HG02981 (cell line): ENCODE measurements around the gene ELAC2.
A peak's percentile ranks its signal among the peaks of the same experiment; 100 is the strongest.

Source experiments
- ATAC-seq: cut with Tn5 transposase; IDR thresholded peaks from one replicate; pipeline ENCODE4 v1.9.1; 2021; ENCODE audit warnings: mild to moderate bottlenecking, moderate library complexity; ENCODE audit not compliant: unreplicated experiment

ELAC2 gene

GRCh38 chr17:13017655-13018459 is at the start of gene ELAC2:
TSS of gene ELAC2 (minus strand) at chr17:13018027. CDS start at chr17:13017947, 80 bp downstream.
- ATAC-seq, result peak; percentile 96

GRCh38 chr17:13065032-13065431 is 47.2 kb upstream of the ELAC2 start:
- no peak for ATAC-seq

- no peak for ATAC-seq
Measured at GRCh38 chr17:13055131-13055530, 37.3 kb upstream of the ELAC2 start.

GRCh38 chr17:13054666-13055065 is 36.8 kb upstream of the ELAC2 start:
- no peak for ATAC-seq

GRCh38 chr17:13051915-13052314 is 34.1 kb upstream of the ELAC2 start:
- ATAC-seq, result no peak

- ATAC-seq, result no peak
Measured at GRCh38 chr17:13047011-13047606, 29.3 kb upstream of the ELAC2 start.

GRCh38 chr17:13046361-13046760 is 28.5 kb upstream of the ELAC2 start:
- ATAC-seq, result no peak

GRCh38 chr17:13044572-13045065 is 26.8 kb upstream of the ELAC2 start:
- no peak for ATAC-seq

GRCh38 chr17:13038931-13039665 is 21.3 kb upstream of the ELAC2 start:
- ATAC-seq, result no peak

GRCh38 chr17:13036751-13037150 is 18.9 kb upstream of the ELAC2 start:
- no peak for ATAC-seq

- ATAC-seq, result no peak
Measured at GRCh38 chr17:13035420-13035819, 17.6 kb upstream of the ELAC2 start.

- no peak for ATAC-seq
Measured at GRCh38 chr17:13031718-13032350, 14.0 kb upstream of the ELAC2 start.

- ATAC-seq, result no peak
Measured at GRCh38 chr17:13030459-13031300, 12.9 kb upstream of the ELAC2 start.

GRCh38 chr17:13030056-13030455 is 12.2 kb upstream of the ELAC2 start:
- ATAC-seq, result no peak

- ATAC-seq, result no peak
Measured at GRCh38 chr17:13029340-13029739, 11.5 kb upstream of the ELAC2 start.

- ATAC-seq, result no peak
Measured at GRCh38 chr17:13027246-13027645, 9.4 kb upstream of the ELAC2 start.

- ATAC-seq, result no peak
Measured at GRCh38 chr17:13025687-13026086, 7.9 kb upstream of the ELAC2 start.

GRCh38 chr17:13025258-13025627 is 7.4 kb upstream of the ELAC2 start:
- ATAC-seq, result no peak

GRCh38 chr17:13024526-13025257 is 6.9 kb upstream of the ELAC2 start:
- peak; percentile 90 for ATAC-seq

GRCh38 chr17:13024016-13024415 is 6.2 kb upstream of the ELAC2 start:
- ATAC-seq, result no peak
